MM.1S (cell line): ENCODE results near the gene SYNE1.

Source experiments
- CTCF ChIP-seq: fragments of 300-600 bp; sonication (generic); IDR thresholded peaks from 2 replicates; pipeline ENCODE4 v1.5.1; 2016; ENCODE audit warnings: antibody characterized with exemption, low read length, mixed read lengths
- EZH2 ChIP-seq: fragments of 300-600 bp; sonication (generic); optimal IDR thresholded peaks from 2 replicates; pipeline ENCODE3; 2017; ENCODE audit warnings: low read depth, mild to moderate bottlenecking, antibody characterized with exemption, low read length, mixed read lengths
- EZH2phosphoT487 ChIP-seq: fragments of 300-600 bp; sonication (generic); IDR thresholded peaks from 2 replicates; pipeline ENCODE4 v1.6.1; 2018; ENCODE audit warnings: antibody characterized with exemption, low read length

GRCh38 chr6:152086223-152086873 is 550.8 kb downstream of the SYNE1 start:
- TF ChIP-seq CTCF: no peak
- TF ChIP-seq EZH2phosphoT487: no peak
- no peak for TF ChIP-seq EZH2
